Smooth muscle cell (in vitro differentiated cells): Measurements from ENCODE around the gene ZNF674. TPM values are rescaled to one million over a fixed set of nuclear protein-coding genes. Genes with fewer than 3 reads are reported as not detected.
A peak's percentile ranks its signal among the peaks of the same experiment; 100 is the strongest.

ENCODE experiments used
- DNase-seq: peaks from one replicate; lab custom pipeline; 2025; ENCODE audit not compliant: unreplicated experiment; lab: John Stamatoyannopoulos, UW
- H2AFZ ChIP-seq: fragments of 200-600 bp; sonication (generic); 2 replicates; pipeline ENCODE4 v1.6.0; 2016; ENCODE audit warnings: antibody characterized with exemption, low read depth, mild to moderate bottlenecking
- H3F3A ChIP-seq: fragments of 200-600 bp; sonication (generic); 2 replicates; pipeline ENCODE4 v1.6.0; 2017; ENCODE audit warnings: antibody characterized with exemption, low read depth
- H3K27ac ChIP-seq: fragments of 200-600 bp; sonication (generic); 2 replicates; pipeline ENCODE4 v1.5.1; 2016; ENCODE audit warnings: low read depth, mild to moderate bottlenecking
- H3K27me3 ChIP-seq: fragments of 200-600 bp; sonication (generic); 2 replicates; pipeline ENCODE4 v1.6.1; 2016; ENCODE audit warnings: low read depth, mild to moderate bottlenecking
- H3K36me3 ChIP-seq: fragments of 200-600 bp; sonication (generic); 2 replicates; pipeline ENCODE4 v1.5.1; 2016; ENCODE audit warnings: low read depth
- H3K4me1 ChIP-seq: fragments of 200-600 bp; sonication (generic); 2 replicates; pipeline ENCODE4 v1.5.1; 2016; ENCODE audit warnings: low read depth
- H3K4me2 ChIP-seq: fragments of 200-600 bp; sonication (generic); 2 replicates; pipeline ENCODE4 v1.6.0; 2016; ENCODE audit warnings: mild to moderate bottlenecking
- H3K4me3 ChIP-seq: fragments of 200-600 bp; sonication (generic); 2 replicates; pipeline ENCODE4 v1.5.1; 2016; ENCODE audit warnings: mild to moderate bottlenecking
- H3K79me2 ChIP-seq: fragments of 200-600 bp; sonication (generic); 2 replicates; pipeline ENCODE4 v1.6.0; 2016; ENCODE audit warnings: low read depth, mild to moderate bottlenecking
- H3K9ac ChIP-seq: fragments of 200-600 bp; sonication (generic); 2 replicates; pipeline ENCODE4 v1.6.0; 2016; ENCODE audit warnings: low read depth
- H3K9me3 ChIP-seq: fragments of 200-600 bp; sonication (generic); replicated peaks from 2 replicates; pipeline ENCODE4 v1.5.1; 2016; ENCODE audit warnings: low read depth
- H4K20me1 ChIP-seq: fragments of 200-600 bp; sonication (generic); 2 replicates; pipeline ENCODE4 v1.6.0; 2016; ENCODE audit warnings: low read depth
- WGBS: methylation state at CpG from one replicate; pipeline ENCODE4 v1.1.7; 2016; ENCODE audit warnings: low lambda C conversion rate; 5-methylcytosine and 5-hydroxymethylcytosine counted together
- polyA plus RNA-seq: library from polyadenylated mRNA; unstranded; fragments of >200 nt; fragmentation: Nextera tagmentation; extraction: Ambion mirVana; gene quantifications from 2 replicates; pipeline ENCODE4 v1.2.1, GENCODE V29; 2016
- total RNA-seq: library from RNA; depleted of rRNA; stranded (reverse); fragments of >200 nt; gene quantifications from 2 replicates; pipeline ENCODE4 v1.2.3, GENCODE V29; 2014
- TF ChIP-seq, protein P1 (sequence below): fragments of 200-600 bp; sonication (generic); IDR thresholded peaks from 2 replicates; pipeline ENCODE4 v1.5.1; 2017; ENCODE audit warnings: borderline replicate concordance, mild to moderate bottlenecking, antibody characterized with exemption; ENCODE audit not compliant: insufficient read depth, poor library complexity, severe bottlenecking

Gene ZNF674
- total and polyA plus RNA-seq, 2 experiments from 2014 or later, result 1.7 to 4.0 TPM

DNA sequence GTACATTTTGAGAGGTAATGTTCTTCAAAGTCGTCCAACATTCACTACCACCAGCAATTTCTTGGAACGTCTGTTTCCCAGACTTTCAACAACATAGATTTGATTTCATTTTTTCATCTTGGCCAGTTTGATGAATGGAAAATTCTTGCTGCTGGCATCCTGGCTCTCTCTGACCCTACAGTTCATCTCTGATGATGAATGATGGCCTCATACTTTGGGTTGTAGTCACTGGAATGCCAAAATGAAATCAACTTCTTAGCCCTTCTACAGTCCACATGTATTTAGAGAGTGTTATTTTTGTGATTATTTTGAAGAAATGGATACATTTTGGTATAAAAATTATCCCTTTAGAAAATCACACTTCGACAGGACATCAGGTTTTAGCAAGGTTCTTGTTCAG, 37.1 kb upstream of the ZNF674 start:
- H3K36me3 ChIP-seq, result no peaks in the 10 kb centered on the region
- peak overlapping the region; percentile 37 for H3K9ac ChIP-seq
- no peak for DNase-seq
- 69% methylated on average over 3 of the region's 3 CpGs for WGBS
- no peaks in the 10 kb centered on the region for H3K79me2 ChIP-seq
- peak overlapping the region; percentile 51 for H3K4me2 ChIP-seq
- H3K4me1 ChIP-seq, result peaks cover 8% of the 10 kb centered on the region
- H3K9me3 ChIP-seq, result no peaks in the 10 kb centered on the region
- peak overlapping the region; percentile 75 for H3K27ac ChIP-seq
- H4K20me1 ChIP-seq, result no peaks in the 10 kb centered on the region
- no peaks in the 10 kb centered on the region for H3K27me3 ChIP-seq
- no peak overlapping the region for H2AFZ ChIP-seq
- TF ChIP-seq, protein P1, sequence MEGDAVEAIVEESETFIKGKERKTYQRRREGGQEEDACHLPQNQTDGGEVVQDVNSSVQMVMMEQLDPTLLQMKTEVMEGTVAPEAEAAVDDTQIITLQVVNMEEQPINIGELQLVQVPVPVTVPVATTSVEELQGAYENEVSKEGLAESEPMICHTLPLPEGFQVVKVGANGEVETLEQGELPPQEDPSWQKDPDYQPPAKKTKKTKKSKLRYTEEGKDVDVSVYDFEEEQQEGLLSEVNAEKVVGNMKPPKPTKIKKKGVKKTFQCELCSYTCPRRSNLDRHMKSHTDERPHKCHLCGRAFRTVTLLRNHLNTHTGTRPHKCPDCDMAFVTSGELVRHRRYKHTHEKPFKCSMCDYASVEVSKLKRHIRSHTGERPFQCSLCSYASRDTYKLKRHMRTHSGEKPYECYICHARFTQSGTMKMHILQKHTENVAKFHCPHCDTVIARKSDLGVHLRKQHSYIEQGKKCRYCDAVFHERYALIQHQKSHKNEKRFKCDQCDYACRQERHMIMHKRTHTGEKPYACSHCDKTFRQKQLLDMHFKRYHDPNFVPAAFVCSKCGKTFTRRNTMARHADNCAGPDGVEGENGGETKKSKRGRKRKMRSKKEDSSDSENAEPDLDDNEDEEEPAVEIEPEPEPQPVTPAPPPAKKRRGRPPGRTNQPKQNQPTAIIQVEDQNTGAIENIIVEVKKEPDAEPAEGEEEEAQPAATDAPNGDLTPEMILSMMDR, result no peak
- H3K4me3 ChIP-seq, result no peak overlapping the region
- H3F3A ChIP-seq, result no peaks in the 10 kb centered on the region

- no peak overlapping the region for H2AFZ ChIP-seq
- TF ChIP-seq, protein P1, result no peak
- no peaks in the 10 kb centered on the region for H3K36me3 ChIP-seq
- no peak for DNase-seq
- H3K27me3 ChIP-seq, result no peaks in the 10 kb centered on the region
- no peaks in the 10 kb centered on the region for H3K79me2 ChIP-seq
- no peak overlapping the region for H3K4me3 ChIP-seq
- H3K4me2 ChIP-seq, result no peak overlapping the region
- no peaks in the 10 kb centered on the region for H3K9me3 ChIP-seq
- H4K20me1 ChIP-seq, result no peaks in the 10 kb centered on the region
- H3K9ac ChIP-seq, result no peak overlapping the region
- H3K27ac ChIP-seq, result no peak overlapping the region
- WGBS, result 93% methylated on average over 6 of the region's 6 CpGs
- peaks cover 8% of the 10 kb centered on the region for H3K4me1 ChIP-seq
- H3F3A ChIP-seq, result no peaks in the 10 kb centered on the region
These were observed 35.4 kb upstream of the ZNF674 start for GRCh38 chrX:46580613-46581012.

- no peak for DNase-seq
- no peak overlapping the region for H3K4me3 ChIP-seq
- H3K27me3 ChIP-seq, result no peaks in the 10 kb centered on the region
- H3K4me2 ChIP-seq, result no peak overlapping the region
- H3K79me2 ChIP-seq, result no peaks in the 10 kb centered on the region
- H2AFZ ChIP-seq, result no peak overlapping the region
- no peaks in the 10 kb centered on the region for H3K9me3 ChIP-seq
- peaks cover 8% of the 10 kb centered on the region for H3K4me1 ChIP-seq
- no peaks in the 10 kb centered on the region for H3F3A ChIP-seq
- no peak overlapping the region for H3K9ac ChIP-seq
- H4K20me1 ChIP-seq, result peaks cover 6% of the 10 kb centered on the region
- TF ChIP-seq, protein P1, result no peak
- 89% methylated on average over 1 of the region's 1 CpG for WGBS
- no peaks in the 10 kb centered on the region for H3K36me3 ChIP-seq
- no peak overlapping the region for H3K27ac ChIP-seq
These were observed 34.0 kb upstream of the ZNF674 start for GRCh38 chrX:46579250-46579649.

GRCh38 chrX:46577221-46578005, 32.2 kb upstream of the ZNF674 start:
- Histone ChIP-seq H3K4me3 (no peak overlapping the region), H3K36me3 (no peaks in the 10 kb centered on the region), H3K4me2 (no peak overlapping the region), H3K79me2 (no peaks in the 10 kb centered on the region), H3K9me3 (no peaks in the 10 kb centered on the region), H3F3A (no peaks in the 10 kb centered on the region), H2AFZ (no peak overlapping the region), H3K4me1 (no peaks in the 10 kb centered on the region), H4K20me1 (peaks cover 6% of the 10 kb centered on the region), H3K9ac (no peak overlapping the region), H3K27me3 (no peaks in the 10 kb centered on the region), H3K27ac (no peak overlapping the region)
- no peak for DNase-seq
- WGBS, result 64% methylated on average over 7 of the region's 7 CpGs
- TF ChIP-seq, protein P1, result no peak
